GM21529 (cell line): ENCODE results near the gene RNF169.

Experiments
- ATAC-seq: cut with Tn5 transposase; IDR thresholded peaks from one replicate; pipeline ENCODE4 v1.9.1; 2021; ENCODE audit not compliant: unreplicated experiment

The RNF169 gene

DNA sequence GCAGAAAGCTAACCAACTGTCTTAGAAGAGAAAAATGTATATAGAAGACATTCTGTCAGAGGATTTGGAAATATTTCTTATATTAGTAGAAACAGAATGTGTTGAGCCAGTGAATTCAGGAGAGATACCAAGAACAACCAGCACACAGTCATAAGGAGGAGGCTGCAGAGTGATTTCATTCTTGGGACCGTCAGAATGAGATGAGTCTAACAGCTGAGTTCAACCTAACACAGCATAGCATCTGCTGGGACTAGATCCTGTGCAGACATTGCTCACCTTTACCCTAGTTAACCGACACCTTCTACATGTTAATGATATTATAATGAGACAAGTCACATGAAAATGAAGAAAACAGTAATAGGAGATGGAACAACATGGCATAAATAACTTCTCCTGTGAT is 114.8 kb downstream of the RNF169 start:
- no peak for ATAC-seq

- no peak for ATAC-seq
Measured at GRCh38 chr11:74866557-74866956, 117.9 kb downstream of the RNF169 start.

DNA sequence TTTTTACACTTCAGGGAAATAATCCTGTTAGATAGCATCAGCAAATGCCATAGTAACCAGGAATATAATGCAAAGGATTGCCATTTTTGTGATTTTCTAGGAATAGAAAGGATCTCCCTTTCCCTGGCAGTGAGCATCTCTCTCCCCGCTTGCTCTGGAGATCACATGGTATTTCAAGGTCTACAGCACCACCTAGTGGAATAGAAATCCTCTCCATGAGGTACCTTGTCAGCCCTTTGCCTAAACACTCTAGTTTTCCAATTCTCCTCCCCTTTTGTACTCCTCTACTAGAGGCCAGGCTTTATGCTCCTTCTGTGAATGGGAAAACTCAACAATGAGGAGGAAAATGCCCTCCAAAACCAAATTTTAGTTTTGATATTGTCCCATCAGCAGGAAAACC is 121.8 kb downstream of the RNF169 start:
- ATAC-seq: no peak

GRCh38 chr11:74871037-74871436 is 122.4 kb downstream of the RNF169 start:
- no peak for ATAC-seq

DNA sequence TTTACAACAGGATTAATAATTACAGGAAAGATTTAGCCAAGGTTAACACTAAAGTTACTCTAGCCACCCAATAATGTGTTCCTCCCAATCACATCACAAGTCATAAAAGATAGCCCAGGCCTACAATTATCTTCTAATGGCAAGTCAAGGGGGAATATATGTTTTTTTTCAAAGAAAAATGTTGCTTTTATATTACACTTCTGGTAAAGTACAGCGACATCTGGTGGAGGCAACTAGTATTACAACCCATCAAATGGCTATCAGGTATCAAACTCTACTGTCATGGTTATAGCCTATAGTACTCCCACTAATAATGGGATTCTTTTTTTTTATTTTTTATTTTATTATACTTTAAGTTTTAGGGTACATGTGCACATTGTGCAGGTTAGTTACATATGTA is 128.5 kb downstream of the RNF169 start:
- ATAC-seq: no peak
